Glomerular visceral epithelial cell (primary cell): ENCODE data around the gene SAMD13.

Experiments used
- DNase-seq: peaks from one replicate; pipeline ENCODE4 v3.0.0-alpha.2; 2016; ENCODE audit errors: extremely low spot score

The SAMD13 gene, protein sequence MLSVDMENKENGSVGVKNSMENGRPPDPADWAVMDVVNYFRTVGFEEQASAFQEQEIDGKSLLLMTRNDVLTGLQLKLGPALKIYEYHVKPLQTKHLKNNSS

GRCh38 chr1:84301004-84301784, at the start of gene SAMD13:
SAMD13 (plus strand) TSS chr1:84301708; CDS start chr1:84303235, 1,527 bp downstream.
- DNase-seq: peak; percentile 71

- DNase-seq: no peak
Measured at GRCh38 chr1:84253036-84253435, 48.5 kb upstream of the SAMD13 start.

DNA sequence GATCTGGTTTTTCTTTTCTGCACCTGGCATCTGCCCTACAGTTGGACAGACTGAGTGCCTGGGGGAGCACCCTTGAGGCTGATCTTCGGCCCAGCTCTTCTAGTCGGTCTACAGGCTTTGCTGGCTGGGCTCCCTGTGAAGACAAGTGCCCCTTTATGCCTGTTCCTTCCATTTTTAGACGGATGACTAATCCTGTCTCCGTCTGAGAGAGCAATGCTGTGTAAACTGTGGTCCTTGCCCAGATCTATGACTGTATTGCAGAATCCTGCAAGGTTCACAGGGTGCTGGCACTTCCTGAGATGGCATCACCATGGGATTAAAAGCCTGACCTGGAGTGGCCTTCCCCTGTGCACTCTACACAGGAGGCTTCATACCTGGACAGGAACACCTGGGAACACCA, 47.6 kb upstream of the SAMD13 start:
- peak; percentile 72 for DNase-seq

GRCh38 chr1:84254703-84255238, 46.7 kb upstream of the SAMD13 start:
- no peak for DNase-seq

DNA sequence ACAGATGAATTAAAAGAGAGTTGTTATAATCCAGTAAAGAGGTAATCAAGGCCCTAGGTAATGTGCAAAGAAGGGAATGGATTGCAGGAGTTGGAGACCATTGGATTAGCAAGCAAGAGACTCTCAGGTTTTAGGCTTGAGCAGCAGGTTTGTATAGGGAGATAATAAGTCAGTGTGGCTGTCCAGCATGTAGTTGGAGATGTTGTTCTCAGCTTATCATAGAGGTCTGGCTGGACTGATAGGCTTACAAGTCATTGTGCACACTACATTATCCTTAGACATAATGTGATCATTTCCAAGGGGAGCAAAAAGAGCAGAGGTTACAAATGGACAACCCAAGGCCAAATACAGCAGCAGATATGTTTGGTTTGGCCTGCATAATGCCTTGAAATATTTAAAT, 45.9 kb upstream of the SAMD13 start:
- no peak for DNase-seq

GRCh38 chr1:84257617-84258016, 43.9 kb upstream of the SAMD13 start:
- no peak for DNase-seq

- no peak for DNase-seq
Measured at GRCh38 chr1:84259376-84259775, 42.1 kb upstream of the SAMD13 start.

DNA sequence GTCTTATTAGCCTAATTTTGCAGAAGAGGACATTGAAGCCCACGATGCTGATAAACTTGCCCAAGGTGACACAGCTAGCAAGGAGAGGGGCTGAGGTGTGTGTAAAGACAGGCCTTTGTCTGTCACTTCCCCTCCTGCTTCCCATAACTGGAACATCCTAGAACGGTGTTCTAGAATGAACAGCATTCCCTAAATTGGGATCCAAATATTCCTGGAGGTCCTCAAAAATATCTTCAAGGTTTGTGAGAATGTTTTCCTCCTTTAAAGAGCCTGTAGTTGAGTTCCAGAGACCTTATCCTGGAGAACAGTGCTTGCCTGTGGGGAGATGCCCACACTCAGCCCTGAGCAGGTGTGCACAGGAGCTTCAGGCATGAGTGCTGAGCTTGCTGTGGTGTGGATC, 41.5 kb upstream of the SAMD13 start:
- no peak for DNase-seq

GRCh38 chr1:84260852-84261518, 40.5 kb upstream of the SAMD13 start:
- DNase-seq: no peak

DNA sequence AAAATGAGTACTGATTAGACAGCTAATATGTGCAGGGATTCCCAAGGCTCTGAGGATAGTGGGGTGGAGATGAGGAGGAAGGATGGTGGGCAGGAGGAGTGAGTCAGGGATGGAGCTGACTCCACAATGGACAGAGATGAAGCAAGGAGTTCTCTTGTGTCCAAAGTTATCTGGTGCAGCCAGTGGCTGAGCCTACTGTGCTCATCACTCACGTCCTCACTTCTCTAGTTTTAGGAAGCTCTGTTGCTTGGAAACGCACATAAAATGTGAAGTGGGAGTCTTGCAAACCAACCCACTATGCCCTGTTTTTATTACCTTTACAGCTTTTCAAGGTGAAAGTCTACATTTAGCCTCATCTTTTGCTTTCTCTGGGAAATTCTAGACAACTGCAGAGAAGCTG, 36.5 kb upstream of the SAMD13 start:
- no peak for DNase-seq

GRCh38 chr1:84265867-84266266, 35.6 kb upstream of the SAMD13 start:
- DNase-seq: no peak

DNA sequence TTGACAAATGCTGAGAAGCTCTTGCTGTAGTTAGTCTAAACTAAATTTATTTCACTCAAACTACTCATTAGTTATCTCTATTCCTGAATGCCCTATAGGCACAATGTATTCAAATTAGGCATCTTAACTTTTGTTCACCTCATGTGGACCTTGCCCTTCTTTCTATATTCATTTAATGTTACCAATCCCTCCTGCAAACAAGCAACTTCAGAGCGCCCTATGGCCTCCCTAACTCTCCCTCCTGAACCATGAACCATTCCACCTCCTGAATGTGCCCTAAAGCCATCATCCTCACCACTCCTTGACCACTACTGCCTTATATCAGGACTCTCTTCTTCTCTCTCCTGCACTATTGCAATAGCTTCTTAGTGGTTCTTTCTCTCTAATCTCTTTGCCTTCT, 34.8 kb upstream of the SAMD13 start:
- no peak for DNase-seq

DNA sequence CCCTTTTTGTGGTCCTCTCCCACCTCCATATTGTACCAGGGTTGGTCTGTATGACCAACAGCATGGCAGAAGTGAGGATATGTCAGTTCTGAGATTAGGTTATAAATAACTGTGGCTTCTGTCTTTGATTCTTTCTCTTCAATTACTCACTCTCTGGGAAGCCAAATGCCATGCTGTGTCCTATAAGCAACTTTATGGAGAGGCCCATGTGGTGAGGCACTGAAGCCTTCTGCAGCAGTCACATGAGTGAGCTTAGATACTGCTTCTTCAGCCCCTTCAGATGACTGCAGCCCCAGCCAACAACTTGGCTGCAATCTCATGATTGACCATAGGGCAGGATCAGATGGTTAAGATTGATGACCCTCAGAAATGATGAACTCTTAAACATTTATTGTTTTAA, 34.0 kb upstream of the SAMD13 start:
- DNase-seq: no peak

DNA sequence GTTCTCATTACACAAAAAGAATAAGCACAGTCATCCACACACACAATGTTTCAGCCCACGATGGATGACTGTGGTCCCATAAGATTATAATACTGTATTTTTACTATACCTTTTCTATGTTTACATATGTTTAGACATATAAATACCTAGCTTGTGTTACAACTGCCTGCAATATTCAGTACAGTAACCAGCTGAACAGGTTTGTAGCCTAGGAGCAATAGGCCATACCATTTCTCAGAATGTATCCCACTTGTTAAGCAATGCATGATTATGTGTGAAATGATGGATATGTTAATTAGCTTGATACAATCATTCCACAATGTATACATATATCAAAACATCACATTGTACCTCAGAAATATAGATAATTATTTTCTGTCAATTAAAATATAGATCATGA, 33.2 kb upstream of the SAMD13 start:
- DNase-seq: no peak

- DNase-seq: no peak
Measured at GRCh38 chr1:84269306-84269705, 32.2 kb upstream of the SAMD13 start.

- no peak for DNase-seq
Measured at GRCh38 chr1:84271441-84272151, 29.9 kb upstream of the SAMD13 start.

GRCh38 chr1:84272401-84272800, 29.1 kb upstream of the SAMD13 start:
- DNase-seq: no peak

- no peak for DNase-seq
Measured at GRCh38 chr1:84277343-84278059, 24.0 kb upstream of the SAMD13 start.

- DNase-seq: no peak
Measured at GRCh38 chr1:84278905-84279304, 22.6 kb upstream of the SAMD13 start.

GRCh38 chr1:84280912-84281311, 20.6 kb upstream of the SAMD13 start:
- DNase-seq: no peak

GRCh38 chr1:84282780-84283333, 18.7 kb upstream of the SAMD13 start:
- no peak for DNase-seq
